Panc1 (cell line): ENCODE results near the gene PLEKHG4B. TPM values are rescaled to one million over a fixed set of nuclear protein-coding genes. Genes with fewer than 3 reads are reported as not detected.

Experiments
- ATAC-seq: fragments of 200-7000 bp; cut with Tn5 transposase; 2 replicates; pipeline ENCODE4 v1.9.1; 2020; ENCODE audit warnings: mild to moderate bottlenecking, moderate library complexity
- BruUV-seq: library from RNA; stranded (reverse); fragments of 400-500 nt; replicated peaks from 2 replicates; lab custom pipeline; 2021; lab: Mats Ljungman, UMichigan
- CTCF ChIA-PET: fragments of 300-600 bp; sonication (Branson Sonifier 250); formaldehyde crosslinking; loops from one replicate; lab custom pipeline; 2022; ENCODE audit warnings: antibody characterized with exemption; lab: Charles Lee
- POLR2A ChIA-PET: fragments of 300-600 bp; sonication (Branson Sonifier 250); formaldehyde crosslinking; loops from one replicate; lab custom pipeline; 2022; ENCODE audit warnings: antibody characterized with exemption; lab: Charles Lee
- DNase-seq: peaks from one replicate; pipeline ENCODE4 v3.0.0-alpha.2; 2010; ENCODE audit warnings: low read depth, low spot score
- H3K27ac ChIP-seq: 2 replicates; pipeline ENCODE4 v1.5.1; 2011; ENCODE audit warnings: mild to moderate bottlenecking, low read length, inconsistent platforms
- H3K27me3 ChIP-seq: fragments of 200-500 bp; sonication (Bioruptor generic); 2 replicates; pipeline ENCODE4 v1.6.0; 2014; ENCODE audit warnings: low read length, inconsistent platforms; ENCODE audit not compliant: control insufficient read depth, insufficient read depth
- H3K36me3 ChIP-seq: fragments of 200-500 bp; sonication (Bioruptor generic); 2 replicates; pipeline ENCODE4 v1.5.1; 2014; ENCODE audit warnings: inconsistent platforms, mild to moderate bottlenecking, low read length, moderate library complexity; ENCODE audit not compliant: control insufficient read depth, insufficient read depth
- H3K4me1 ChIP-seq: 2 replicates; pipeline ENCODE4 v1.5.1; 2011; ENCODE audit warnings: inconsistent platforms, mild to moderate bottlenecking, low read length, moderate library complexity; ENCODE audit not compliant: control insufficient read depth, insufficient read depth
- H3K4me3 ChIP-seq, 2 experiments: 2 replicates each; pipeline ENCODE4 v1.5.1; 2011 to 2012; ENCODE audit warnings: low read depth in 2 of 2, low read length in 2 of 2, mild to moderate bottlenecking in 2 of 2, inconsistent platforms in 1 of 2, moderate library complexity in 1 of 2
- H3K9me3 ChIP-seq: fragments of 200-500 bp; sonication (Bioruptor generic); 2 replicates; pipeline ENCODE4 v1.5.1; 2014; ENCODE audit warnings: low read depth, mild to moderate bottlenecking, inconsistent platforms, low read length, moderate library complexity; ENCODE audit not compliant: control insufficient read depth, insufficient read depth
- CTCF ChIP-seq: fragments of 450-650 bp; IDR thresholded peaks from 2 replicates; pipeline ENCODE4 v1.5.1; 2017; ENCODE audit warnings: mild to moderate bottlenecking
- POLR2AphosphoS5 ChIP-seq: IDR thresholded peaks from 2 replicates; pipeline ENCODE4 v1.6.1; 2012; ENCODE audit warnings: mild to moderate bottlenecking, low read depth, low read length, moderate library complexity
- SIN3A ChIP-seq: IDR thresholded peaks from 2 replicates; pipeline ENCODE4 v1.6.1; 2012; ENCODE audit warnings: low read depth, mild to moderate bottlenecking, low read length, moderate library complexity, borderline replicate concordance; ENCODE audit not compliant: insufficient read depth
- TCF7L2 ChIP-seq: IDR thresholded peaks from 2 replicates; pipeline ENCODE4 v1.6.1; 2011; ENCODE audit warnings: mild to moderate bottlenecking, low read depth, low read length, inconsistent platforms
- in situ Hi-C: cut with HindIII; loops from 2 replicates; pipeline ENCODE4 v1.10.0; 2016; ENCODE audit warnings: low sequenced_read_pairs, low pct_unique_long_range_greater_than_20kb
- intact Hi-C: fragments of 100-400 bp; cut with micrococcal nuclease; formaldehyde crosslinking; loops from one replicate; pipeline ENCODE4 v1.10.0; 2022; ENCODE audit not compliant: unreplicated experiment
- total RNA-seq: library from RNA; stranded (reverse); gene quantifications from one replicate; pipeline ENCODE4 v1.2.1, GENCODE V29; 2021; ENCODE audit not compliant: unreplicated experiment
- TF ChIP-seq, protein P1 (sequence below), 2 experiments: IDR thresholded peaks; 2 replicates each; pipeline ENCODE4 v1.6.1; 2011 to 2012; ENCODE audit warnings: low read depth in 2 of 2, control low read depth in 1 of 2, low read length in 1 of 2, mild to moderate bottlenecking in 1 of 2, moderate library complexity in 1 of 2; ENCODE audit not compliant: insufficient read depth in 1 of 2

PLEKHG4B gene
- total RNA-seq, 1 experiment from 2014 or later = 8.9 TPM

DNA sequence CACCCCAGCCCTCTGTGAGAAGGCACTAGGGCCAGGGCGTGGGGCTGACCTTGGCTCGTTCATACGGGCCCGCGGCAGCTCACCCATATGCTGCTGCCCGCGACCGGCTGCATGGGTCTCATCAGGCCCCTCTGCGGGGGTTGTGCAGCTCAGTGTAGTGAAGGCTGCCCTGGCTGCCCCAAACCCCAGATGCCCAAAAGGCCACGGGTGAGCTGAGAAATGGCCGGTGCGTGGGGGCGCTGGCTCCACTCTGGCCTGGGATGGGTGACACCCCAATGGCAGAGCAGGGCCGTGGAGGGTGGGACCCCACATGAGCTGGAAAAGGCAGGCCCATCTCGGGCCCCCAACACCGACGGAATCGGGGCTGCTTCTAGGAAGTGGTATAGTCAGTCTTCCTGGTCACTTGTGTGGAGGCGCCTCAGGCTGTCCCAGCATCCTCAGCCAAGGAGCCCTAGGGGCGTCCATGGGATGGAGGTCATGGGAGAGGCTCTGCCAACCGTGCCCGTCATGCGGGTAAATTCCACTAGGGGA lies 79.9 kb downstream of the PLEKHG4B start:
- intact Hi-C loops = no loop called here
- Histone ChIP-seq H3K9me3 (no peaks in the 10 kb centered on the region), H3K27me3 (no peaks in the 10 kb centered on the region; the same call in 1 of the 2 replicates), H3K4me1 (0 out of 2 replicates have a peak, but pooled peaks cover 6% of the 10 kb centered on the region), H3K36me3 (no peaks in the 10 kb centered on the region), H3K4me3 (no peak overlapping the region), H3K27ac (no peak overlapping the region)
- no peak for ATAC-seq
- CTCF ChIA-PET = no interaction called here
- no peak for DNase-seq
- TF ChIP-seq, protein P1, sequence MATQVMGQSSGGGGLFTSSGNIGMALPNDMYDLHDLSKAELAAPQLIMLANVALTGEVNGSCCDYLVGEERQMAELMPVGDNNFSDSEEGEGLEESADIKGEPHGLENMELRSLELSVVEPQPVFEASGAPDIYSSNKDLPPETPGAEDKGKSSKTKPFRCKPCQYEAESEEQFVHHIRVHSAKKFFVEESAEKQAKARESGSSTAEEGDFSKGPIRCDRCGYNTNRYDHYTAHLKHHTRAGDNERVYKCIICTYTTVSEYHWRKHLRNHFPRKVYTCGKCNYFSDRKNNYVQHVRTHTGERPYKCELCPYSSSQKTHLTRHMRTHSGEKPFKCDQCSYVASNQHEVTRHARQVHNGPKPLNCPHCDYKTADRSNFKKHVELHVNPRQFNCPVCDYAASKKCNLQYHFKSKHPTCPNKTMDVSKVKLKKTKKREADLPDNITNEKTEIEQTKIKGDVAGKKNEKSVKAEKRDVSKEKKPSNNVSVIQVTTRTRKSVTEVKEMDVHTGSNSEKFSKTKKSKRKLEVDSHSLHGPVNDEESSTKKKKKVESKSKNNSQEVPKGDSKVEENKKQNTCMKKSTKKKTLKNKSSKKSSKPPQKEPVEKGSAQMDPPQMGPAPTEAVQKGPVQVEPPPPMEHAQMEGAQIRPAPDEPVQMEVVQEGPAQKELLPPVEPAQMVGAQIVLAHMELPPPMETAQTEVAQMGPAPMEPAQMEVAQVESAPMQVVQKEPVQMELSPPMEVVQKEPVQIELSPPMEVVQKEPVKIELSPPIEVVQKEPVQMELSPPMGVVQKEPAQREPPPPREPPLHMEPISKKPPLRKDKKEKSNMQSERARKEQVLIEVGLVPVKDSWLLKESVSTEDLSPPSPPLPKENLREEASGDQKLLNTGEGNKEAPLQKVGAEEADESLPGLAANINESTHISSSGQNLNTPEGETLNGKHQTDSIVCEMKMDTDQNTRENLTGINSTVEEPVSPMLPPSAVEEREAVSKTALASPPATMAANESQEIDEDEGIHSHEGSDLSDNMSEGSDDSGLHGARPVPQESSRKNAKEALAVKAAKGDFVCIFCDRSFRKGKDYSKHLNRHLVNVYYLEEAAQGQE (IDR thresholded peaks at IDR 0.05; ENCODE audit: insufficient read depth in 1 of 2, low read depth in 2 of 2, low read length in 1 of 2) = no peak
- TF ChIP-seq CTCF (no peak), POLR2AphosphoS5 (no peak), TCF7L2 (no peak), SIN3A (no peak)
- in situ Hi-C loops = no loop called here
- POLR2A ChIA-PET = no interaction called here
- BruUV-seq = no TSS peak

DNA sequence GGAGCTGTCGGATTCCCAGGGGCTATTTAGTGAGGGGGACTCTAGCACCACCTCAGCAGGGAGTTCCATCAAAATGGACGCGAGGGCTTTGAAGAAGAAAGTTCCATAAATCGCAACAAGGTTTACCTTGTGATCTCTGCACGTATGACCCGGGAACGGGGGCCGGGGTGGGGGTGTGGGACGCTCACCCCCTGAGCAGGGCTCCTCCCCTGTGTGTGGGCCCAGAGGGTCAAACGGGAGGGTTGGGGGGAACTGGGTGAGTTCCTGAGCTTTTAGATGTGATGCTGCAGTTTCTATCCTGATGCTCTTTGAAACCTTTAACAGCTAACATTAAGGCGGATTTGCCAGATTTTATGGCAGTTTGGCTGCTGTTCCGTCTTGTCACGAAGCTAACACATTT lies 80.5 kb downstream of the PLEKHG4B start:
- ATAC-seq = no peak
- in situ Hi-C loops = no loop called here
- no peak for DNase-seq

More for the DNA sequence above, 80.5 kb downstream of the PLEKHG4B start:
- no TSS peak for BruUV-seq
- Histone ChIP-seq H3K9me3 (no peaks in the 10 kb centered on the region), H3K27ac (no peak overlapping the region), H3K4me3 (no peak overlapping the region), H3K27me3 (no peaks in the 10 kb centered on the region; the same call in 1 of the 2 replicates), H3K36me3 (no peaks in the 10 kb centered on the region), H3K4me1 (0 out of 2 replicates have a peak, but pooled peaks cover 6% of the 10 kb centered on the region)
- intact Hi-C loops = no loop called here
- ChIA-PET CTCF (no interaction called here), POLR2A (no interaction called here)
- TF ChIP-seq TCF7L2 = no peak
- TF ChIP-seq SIN3A = no peak
- TF ChIP-seq, protein P1 (IDR thresholded peaks at IDR 0.05; ENCODE audit: insufficient read depth in 1 of 2, low read depth in 2 of 2, low read length in 1 of 2) = no peak
- TF ChIP-seq CTCF = no peak
- no peak for TF ChIP-seq POLR2AphosphoS5
